Activated B cell treated with CpG ODN at 0.5 μM for 24 hours (primary cell): ENCODE measurements around the gene MPC1L. TPM values are rescaled to one million over a fixed set of nuclear protein-coding genes. Genes with fewer than 3 reads are reported as not detected.

Experiments
- ATAC-seq: fragments of 200-7000 bp; cut with Tn5 transposase; one replicate; pipeline ENCODE4 v1.10.0; 2021; ENCODE audit warnings: low read depth, mild to moderate bottlenecking, moderate library complexity
- CTCF ChIA-PET: fragments of 350-600 bp; sonication (Branson Sonifier 250); formaldehyde crosslinking; loops from one replicate; lab custom pipeline; 2021; ENCODE audit warnings: antibody characterized with exemption; lab: Charles Lee
- POLR2A ChIA-PET: fragments of 350-600 bp; sonication (Branson Sonifier 250); formaldehyde crosslinking; loops from one replicate; lab custom pipeline; 2021; ENCODE audit warnings: antibody characterized with exemption; lab: Charles Lee
- DNase-seq: peaks from one replicate; pipeline ENCODE4 v3.0.0; 2022
- H3K27ac Mint-ChIP-seq: one replicate; pipeline ENCODE4 v1.8.0; 2020; ENCODE audit warnings: mixed read lengths
- H3K27me3 Mint-ChIP-seq: one replicate; pipeline ENCODE4 v1.8.0; 2021; ENCODE audit warnings: mixed read lengths
- H3K36me3 Mint-ChIP-seq: one replicate; pipeline ENCODE4 v1.8.0; 2021; ENCODE audit warnings: low read depth, mixed read lengths
- H3K4me1 Mint-ChIP-seq: one replicate; pipeline ENCODE4 v1.8.0; 2021; ENCODE audit warnings: mixed read lengths
- H3K4me3 Mint-ChIP-seq: one replicate; pipeline ENCODE4 v1.8.0; 2020; ENCODE audit warnings: mild to moderate bottlenecking, mixed read lengths
- H3K9me3 Mint-ChIP-seq: one replicate; pipeline ENCODE4 v1.8.0; 2020; ENCODE audit warnings: mixed read lengths
- CTCF ChIP-seq: fragments of 200-600 bp; IDR thresholded peaks from one replicate; pipeline ENCODE4 v1.8.0; 2022; ENCODE audit warnings: antibody characterized with exemption, mild to moderate bottlenecking
- intact Hi-C: fragments of 100-400 bp; cut with micrococcal nuclease; formaldehyde crosslinking; loops from one replicate; pipeline ENCODE4 v1.15.1; 2024
- total RNA-seq: library from RNA; stranded (reverse); gene quantifications from 2 replicates; pipeline ENCODE4 v1.2.3, GENCODE V29; 2022

The MPC1L gene
- total RNA-seq, 1 donor from 2014 or later = not detected

GRCh38 chrX:40660381-40660780, 37.2 kb downstream of the MPC1L start:
- DNase-seq = no peak
- H3K27me3 Mint-ChIP-seq = no peaks in the 10 kb centered on the region
- intact Hi-C loops = no loop called here
- ChIA-PET POLR2A (no interaction called here), CTCF (no interaction called here)
- no peak for TF ChIP-seq CTCF
- no peak overlapping the region for H3K4me3 Mint-ChIP-seq
- no peaks in the 10 kb centered on the region for H3K9me3 Mint-ChIP-seq
- no peak overlapping the region for H3K27ac Mint-ChIP-seq
- no peak for ATAC-seq
- H3K36me3 Mint-ChIP-seq = peaks cover 52% of the 10 kb centered on the region
- peaks cover 6% of the 10 kb centered on the region for H3K4me1 Mint-ChIP-seq

- Mint-ChIP-seq H3K36me3 (peaks cover 56% of the 10 kb centered on the region), H3K4me1 (peaks cover 9% of the 10 kb centered on the region), H3K27ac (no peak overlapping the region), H3K27me3 (no peaks in the 10 kb centered on the region), H3K4me3 (no peak overlapping the region), H3K9me3 (no peaks in the 10 kb centered on the region)
- intact Hi-C loops = no loop called here
- ATAC-seq (no peak), DNase-seq (no peak)
- no peak for TF ChIP-seq CTCF
- POLR2A ChIA-PET = no interaction called here
- CTCF ChIA-PET = no interaction called here
Observed at GRCh38 chrX:40661489-40661888, 38.3 kb downstream of the MPC1L start.

- TF ChIP-seq CTCF = no peak
- no peak overlapping the region for H3K4me3 Mint-ChIP-seq
- ATAC-seq (peak; percentile 40), DNase-seq (no peak)
- ChIA-PET POLR2A (no interaction called here), CTCF (interaction anchor here (1.5 kb wide), 1 partner anchor 131 kb away, joined by 4 read pairs; no protein-coding TSS in a partner anchor)
- H3K27me3 Mint-ChIP-seq = no peaks in the 10 kb centered on the region
- intact Hi-C loops = no loop called here
- peaks cover 9% of the 10 kb centered on the region for H3K4me1 Mint-ChIP-seq
- peaks cover 65% of the 10 kb centered on the region for H3K36me3 Mint-ChIP-seq
- no peak overlapping the region for H3K27ac Mint-ChIP-seq
- no peaks in the 10 kb centered on the region for H3K9me3 Mint-ChIP-seq
Observed at GRCh38 chrX:40663078-40663740, 40.0 kb downstream of the MPC1L start.

GRCh38 chrX:40663880-40664630, 40.8 kb downstream of the MPC1L start:
- H3K9me3 Mint-ChIP-seq = no peaks in the 10 kb centered on the region
- TF ChIP-seq CTCF = no peak
- no peaks in the 10 kb centered on the region for H3K27me3 Mint-ChIP-seq
- no peak for ATAC-seq
- peaks cover 9% of the 10 kb centered on the region for H3K4me1 Mint-ChIP-seq
- ChIA-PET CTCF (interaction anchor here (1.5 kb wide), 1 partner anchor 130 kb away, joined by 4 read pairs; no protein-coding TSS in a partner anchor), POLR2A (interaction anchor here (0.5 kb wide), 1 partner anchor 37 kb away, joined by 3 read pairs; no protein-coding TSS in a partner anchor)
- no peak overlapping the region for H3K4me3 Mint-ChIP-seq
- H3K27ac Mint-ChIP-seq = no peak overlapping the region
- peaks cover 65% of the 10 kb centered on the region for H3K36me3 Mint-ChIP-seq
- no peak for DNase-seq
- intact Hi-C loops = no loop called here

GRCh38 chrX:40671126-40671525, 47.9 kb downstream of the MPC1L start:
- TF ChIP-seq CTCF = no peak

More at GRCh38 chrX:40671126-40671525, 47.9 kb downstream of the MPC1L start:
- Mint-ChIP-seq H3K4me3 (no peak overlapping the region), H3K4me1 (peaks cover 2% of the 10 kb centered on the region), H3K27ac (no peak overlapping the region), H3K9me3 (no peaks in the 10 kb centered on the region), H3K27me3 (no peaks in the 10 kb centered on the region), H3K36me3 (peaks cover 66% of the 10 kb centered on the region)
- POLR2A ChIA-PET = no interaction called here
- ATAC-seq (no peak), DNase-seq (no peak)
- intact Hi-C loops = no loop called here
- CTCF ChIA-PET = no interaction called here
